H54 (cell line): ENCODE measurements around the gene PHACTR3.

Source experiments
- DNase-seq: peaks from one replicate; pipeline ENCODE4 v3.0.0; 2011; ENCODE audit warnings: low spot score, mixed read lengths; ENCODE audit not compliant: insufficient read length
- FAIRE-seq: peaks from 3 replicates; lab custom pipeline; 2011; peaks lifted over from hg19 to GRCh38; lab: Jason Lieb, UNC
- POLR2A ChIP-seq: IDR thresholded peaks from 2 replicates; pipeline ENCODE4 v1.6.1; 2011; ENCODE audit warnings: low read depth, mild to moderate bottlenecking, low read length

The PHACTR3 gene

GRCh38 chr20:59677586-59677985, 73.2 kb downstream of the PHACTR3 start:
- DNase-seq (no peak), FAIRE-seq (no peak)
- no peak for TF ChIP-seq POLR2A

GRCh38 chr20:59678288-59678687, 73.9 kb downstream of the PHACTR3 start:
- FAIRE-seq (no peak), DNase-seq (no peak)
- no peak for TF ChIP-seq POLR2A

GRCh38 chr20:59678951-59679350, 74.6 kb downstream of the PHACTR3 start:
- FAIRE-seq (no peak), DNase-seq (no peak)
- TF ChIP-seq POLR2A = no peak

GRCh38 chr20:59680148-59680650, 75.9 kb downstream of the PHACTR3 start:
- FAIRE-seq (no peak), DNase-seq (no peak)
- TF ChIP-seq POLR2A = no peak

GRCh38 chr20:59680852-59681251, 76.5 kb downstream of the PHACTR3 start:
- TF ChIP-seq POLR2A = no peak
- FAIRE-seq (no peak), DNase-seq (no peak)

GRCh38 chr20:59682603-59683002, 78.3 kb downstream of the PHACTR3 start:
- no peak for TF ChIP-seq POLR2A
- no peak for DNase-seq
- no peak for FAIRE-seq

GRCh38 chr20:59683181-59683580, 78.8 kb downstream of the PHACTR3 start:
- DNase-seq (no peak), FAIRE-seq (no peak)
- no peak for TF ChIP-seq POLR2A

- FAIRE-seq = no peak
- no peak for TF ChIP-seq POLR2A
- DNase-seq = no peak
Measured at GRCh38 chr20:59684685-59685242, 80.4 kb downstream of the PHACTR3 start.

- TF ChIP-seq POLR2A = no peak
- FAIRE-seq (no peak), DNase-seq (no peak)
Measured at GRCh38 chr20:59686404-59687346, 82.3 kb downstream of the PHACTR3 start.

- FAIRE-seq (no peak), DNase-seq (no peak)
- no peak for TF ChIP-seq POLR2A
Measured at GRCh38 chr20:59688356-59688755, 84.0 kb downstream of the PHACTR3 start.

- TF ChIP-seq POLR2A = no peak
Measured at GRCh38 chr20:59688999-59689398, 84.7 kb downstream of the PHACTR3 start.

GRCh38 chr20:59690101-59690500, 85.8 kb downstream of the PHACTR3 start:
- FAIRE-seq (no peak), DNase-seq (no peak)

More at GRCh38 chr20:59688999-59689398, 84.7 kb downstream of the PHACTR3 start:
- FAIRE-seq (no peak), DNase-seq (no peak)

GRCh38 chr20:59690976-59691375, 86.6 kb downstream of the PHACTR3 start:
- DNase-seq = no peak
- FAIRE-seq = no peak
- no peak for TF ChIP-seq POLR2A

More at GRCh38 chr20:59690101-59690500, 85.8 kb downstream of the PHACTR3 start:
- no peak for TF ChIP-seq POLR2A

GRCh38 chr20:59692139-59692538, 87.8 kb downstream of the PHACTR3 start:
- DNase-seq = no peak
- FAIRE-seq = no peak
- TF ChIP-seq POLR2A = no peak
